ENCODE measurements around the gene S100B.

DNA sequence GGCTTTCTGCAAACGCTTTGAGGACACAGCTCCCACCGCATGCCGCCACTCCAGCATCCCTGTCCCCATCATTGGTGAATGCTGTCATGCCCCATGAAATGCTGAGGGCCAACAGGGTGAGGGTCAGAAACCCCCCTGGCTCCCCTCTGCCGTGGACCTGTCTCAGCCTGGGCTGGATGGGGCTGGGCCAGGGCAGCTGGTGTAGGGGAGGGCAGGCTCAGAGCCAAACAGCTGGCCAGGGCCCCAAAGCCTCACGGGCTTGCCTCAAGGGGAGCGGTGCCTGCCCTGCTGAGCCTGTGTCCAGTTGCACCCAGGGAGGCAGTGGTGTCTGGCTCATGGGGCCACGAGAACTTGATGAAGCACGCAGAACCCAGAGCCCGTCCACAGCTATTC, 49.7 kb downstream of the S100B start:
- TF ChIP-seq RAD21 (IDR thresholded peaks at IDR 0.05; ENCODE audit: low read depth) (no peak), CEBPB (IDR thresholded peaks at IDR 0.05) (no peak), REST (IDR thresholded peaks at IDR 0.05; ENCODE audit: low read depth) (no peak), EP300 (IDR thresholded peaks at IDR 0.05; ENCODE audit: borderline replicate concordance) (no peak), TAF1 (IDR thresholded peaks at IDR 0.05; ENCODE audit: low read depth) (no peak), MAX (IDR thresholded peaks at IDR 0.05) (no peak), CREB1 (IDR thresholded peaks at IDR 0.05; ENCODE audit: low read depth) (no peak), EGR1 (IDR thresholded peaks at IDR 0.05) (no peak), TEAD4 (IDR thresholded peaks at IDR 0.05) (no peak), FOXM1 (IDR thresholded peaks at IDR 0.05; ENCODE audit: borderline replicate concordance, low read depth) (no peak), TCF12 (IDR thresholded peaks at IDR 0.05; ENCODE audit: low read depth) (0 out of 2 replicates have a peak, but pooled peaks have one; percentile 30), USF1 (IDR thresholded peaks at IDR 0.05) (no peak), YY1 (IDR thresholded peaks at IDR 0.05; ENCODE audit: low read depth) (no peak)
